ENCODE results near the gene TBC1D3B. TPM values are rescaled to one million over a fixed set of nuclear protein-coding genes. Genes with fewer than 3 reads are reported as not detected.

TBC1D3B gene
- total and polyA plus RNA-seq, 10 of the 15 experiments (the other 5 are each of a cell fraction or from before 2014, with no cell fraction given) = 0.67 to 8.5 (median 1.7) TPM; not detected in 2

GRCh38 chr17:36117505-36118382 lies 58.7 kb downstream of the TBC1D3B start:
- CTCF ChIA-PET = interaction anchor here (0.9 to 4.9 kb wide), 9 partner anchors 9 to 148 kb away, joined by 3 to 36 read pairs (median 4); partner anchors contain the start of gene CCL3
- Histone ChIP-seq H2AFZ (ENCODE audit: control insufficient read depth, low read depth, low read length) (no peak overlapping the region), H3K9me3 (replicated peaks; ENCODE audit: control insufficient read depth, insufficient read depth, low read length) (no peaks in the 10 kb centered on the region; the same call in 2 of the 3 replicates), H3K4me1 (ENCODE audit: control insufficient read depth, insufficient read depth, low read length) (peaks cover 18% of the 10 kb centered on the region), H3K27me3 (replicated peaks in 1 of 2; ENCODE audit: control insufficient read depth in 2 of 2, insufficient read depth in 2 of 2, low read length in 1 of 2) (no peaks in the 10 kb centered on the region), H3K36me3 (ENCODE audit: control insufficient read depth in 2 of 2, insufficient read depth in 2 of 2, low read length in 1 of 2) (no peaks in the 10 kb centered on the region), H3K79me2 (ENCODE audit: control insufficient read depth, insufficient read depth, low read length) (no peaks in the 10 kb centered on the region), H3K27ac (ENCODE audit: control insufficient read depth, insufficient read depth) (no peak overlapping the region), H3K4me2 (ENCODE audit: control insufficient read depth, insufficient read depth) (peak overlapping the region; percentile 17), H3K9ac (ENCODE audit: control insufficient read depth, insufficient read depth, low read length) (no peak overlapping the region), H4K20me1 (ENCODE audit: control insufficient read depth, insufficient read depth) (no peaks in the 10 kb centered on the region), H3K4me3 (no peak overlapping the region)
- RAD21 ChIA-PET (ENCODE audit: unreplicated experiment) = interaction anchor here (0.7 to 4.3 kb wide), 19 partner anchors 9 to 142 kb away, joined by 3 to 36 read pairs (median 5); partner anchors contain the start of genes CCL3 and CCL4
- BruUV-seq (replicated peaks) = no TSS peak
- ATAC-seq = peak; percentile 89
- intact Hi-C loops (cut with micrococcal nuclease; ENCODE audit: unreplicated experiment) = no loop called here
- SMC1A ChIA-PET (ENCODE audit: uncharacterized antibody, unreplicated experiment) = interaction anchor here (0.8 to 9.0 kb wide), 17 partner anchors 8 to 142 kb away, joined by 3 to 128 read pairs (median 4); partner anchors contain the start of genes CCL3 and CCL4
- POLR2A ChIA-PET = interaction anchor here (0.6 to 3.7 kb wide), 8 partner anchors 11 to 142 kb away, joined by 3 to 16 read pairs (median 4); partner anchors contain the start of genes CCL3 and CCL4
- no peak for FAIRE-seq
- in situ Hi-C loops (cut with MboI) = no loop called here
- 7% methylated on average over 5 of the region's 5 CpGs for WGBS (ENCODE audit: insufficient coverage, insufficient replicate concordance, low lambda C conversion rate, missing lambda C conversion rate)
- no peak for DNase-seq (ENCODE audit: low read depth, low spot score)
- TF ChIP-seq MLLT1 (IDR thresholded peaks at IDR 0.05) (no peak), POLR2A (IDR thresholded peaks at IDR 0.05; ENCODE audit: low read depth, low read length) (no peak), SUZ12 (IDR thresholded peaks at IDR 0.05; ENCODE audit: unreplicated experiment) (no peak), BCL11A (IDR thresholded peaks at IDR 0.05; ENCODE audit: low read depth, low read length) (peak; percentile 53; the same call in 1 of the 2 replicates), DPF2 (IDR thresholded peaks at IDR 0.05) (no peak), PML (IDR thresholded peaks at IDR 0.05; ENCODE audit: low read length) (no peak), SIN3A (IDR thresholded peaks at IDR 0.05; ENCODE audit: low read depth, low read length) (no peak), PAX8 (IDR thresholded peaks at IDR 0.05) (no peak), CUX1 (IDR thresholded peaks at IDR 0.05; ENCODE audit: insufficient replicate concordance, low read depth, low read length) (no peak), ELK1 (IDR thresholded peaks at IDR 0.05; ENCODE audit: low read depth, low read length) (no peak), ZBTB4 (CRISPR knock-in tag; IDR thresholded peaks at IDR 0.05) (no peak), TARDBP (IDR thresholded peaks at IDR 0.05; ENCODE audit: borderline replicate concordance) (no peak)
